Kidney epithelial cell (primary cell): ENCODE results near the gene MYOCD. TPM values are rescaled to one million over a fixed set of nuclear protein-coding genes. Genes with fewer than 3 reads are reported as not detected.

Experiments
- DNase-seq: peaks from one replicate; pipeline ENCODE4 v3.0.0-alpha.2; 2010; ENCODE audit warnings: low read depth
- H3K27me3 ChIP-seq: 2 replicates; pipeline ENCODE4 v1.6.0; 2011; ENCODE audit warnings: low read length; ENCODE audit not compliant: control insufficient read depth, insufficient read depth
- H3K36me3 ChIP-seq: 2 replicates; pipeline ENCODE4 v1.5.1; 2011; ENCODE audit warnings: low read length; ENCODE audit not compliant: control insufficient read depth, insufficient read depth
- H3K4me3 ChIP-seq: 2 replicates; pipeline ENCODE4 v1.5.1; 2011; ENCODE audit warnings: low read depth, mild to moderate bottlenecking, control low read depth, low read length
- CTCF ChIP-seq: IDR thresholded peaks from 2 replicates; pipeline ENCODE4 v1.5.1; 2011; ENCODE audit warnings: mild to moderate bottlenecking, moderate library complexity, low read length, control low read depth, inconsistent platforms; ENCODE audit not compliant: insufficient read depth, poor library complexity, severe bottlenecking
- total RNA-seq: library from RNA; depleted of rRNA; stranded (reverse); fragments of >200 nt; gene quantifications from 2 replicates; pipeline ENCODE4 v1.2.3, GENCODE V29; 2015

Gene MYOCD
- total RNA-seq, 1 donor from 2014 or later = 2.1 TPM

- Histone ChIP-seq H3K36me3 (no peaks in the 10 kb centered on the region), H3K27me3 (no peaks in the 10 kb centered on the region), H3K4me3 (no peak overlapping the region)
- DNase-seq = no peak
- TF ChIP-seq CTCF = no peak
Measured at GRCh38 chr17:12693640-12694039, 27.9 kb downstream of the MYOCD start.

- Histone ChIP-seq H3K4me3 (no peak overlapping the region), H3K27me3 (no peaks in the 10 kb centered on the region), H3K36me3 (no peaks in the 10 kb centered on the region)
- TF ChIP-seq CTCF = no peak
- no peak for DNase-seq
Measured at GRCh38 chr17:12706070-12706469, 40.4 kb downstream of the MYOCD start.

GRCh38 chr17:12709063-12709462 lies 43.4 kb downstream of the MYOCD start:
- Histone ChIP-seq H3K4me3 (no peak overlapping the region), H3K27me3 (no peaks in the 10 kb centered on the region), H3K36me3 (no peaks in the 10 kb centered on the region)
- TF ChIP-seq CTCF = no peak
- DNase-seq = no peak

- no peaks in the 10 kb centered on the region for H3K27me3 ChIP-seq
- no peak for DNase-seq
- H3K4me3 ChIP-seq = no peak overlapping the region
- no peaks in the 10 kb centered on the region for H3K36me3 ChIP-seq
- no peak for TF ChIP-seq CTCF
Measured at GRCh38 chr17:12712415-12712814, 46.7 kb downstream of the MYOCD start.

- no peak overlapping the region for H3K4me3 ChIP-seq
- no peak for TF ChIP-seq CTCF
- DNase-seq = no peak
- no peaks in the 10 kb centered on the region for H3K36me3 ChIP-seq
- H3K27me3 ChIP-seq = no peaks in the 10 kb centered on the region
Measured at GRCh38 chr17:12712941-12713340, 47.3 kb downstream of the MYOCD start.

- no peak for TF ChIP-seq CTCF
- Histone ChIP-seq H3K36me3 (no peaks in the 10 kb centered on the region), H3K4me3 (no peak overlapping the region), H3K27me3 (no peaks in the 10 kb centered on the region)
- DNase-seq = no peak
Measured at GRCh38 chr17:12719948-12720347, 54.3 kb downstream of the MYOCD start.
